ENCODE data around the gene ZFAND5. TPM values are rescaled to one million over a fixed set of nuclear protein-coding genes. Genes with fewer than 3 reads are reported as not detected.

The ZFAND5 gene
- total RNA-seq, 1 donor from 2014 or later: 218 TPM

DNA sequence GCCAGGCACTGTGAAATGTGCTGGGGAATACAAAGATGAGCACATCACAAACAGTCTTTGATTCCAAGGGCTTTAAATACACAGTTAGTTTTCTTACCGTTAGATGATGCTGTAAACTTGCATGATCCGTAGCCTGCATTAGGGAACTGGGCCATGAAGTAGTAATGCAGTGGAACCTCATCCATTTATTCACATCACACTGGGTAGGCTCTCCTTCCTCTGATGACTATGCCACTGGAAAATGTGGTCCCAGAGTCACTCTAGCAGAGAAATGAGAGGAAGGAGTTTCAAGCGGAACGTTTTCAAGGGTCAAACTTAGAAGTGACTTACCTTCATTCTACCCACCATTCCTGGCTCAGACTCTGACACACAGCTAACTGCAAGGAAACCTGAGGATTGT, 26.4 kb downstream of the ZFAND5 start:
- peaks cover 2% of the 10 kb centered on the region for H3K4me1 Mint-ChIP-seq (ENCODE audit: low read depth, unreplicated experiment)
- no peak overlapping the region for H3K27ac Mint-ChIP-seq (ENCODE audit: unreplicated experiment)
- DNase-seq: no peak
- H3K9me3 Mint-ChIP-seq (ENCODE audit: unreplicated experiment): no peaks in the 10 kb centered on the region
- TF ChIP-seq CTCF (IDR thresholded peaks at IDR 0.05; ENCODE audit: partially characterized antibody, unreplicated experiment): no peak
- no peaks in the 10 kb centered on the region for H3K27me3 Mint-ChIP-seq (ENCODE audit: unreplicated experiment)
- H3K36me3 Mint-ChIP-seq (ENCODE audit: unreplicated experiment): no peaks in the 10 kb centered on the region
- H3K4me3 Mint-ChIP-seq (ENCODE audit: unreplicated experiment): no peak overlapping the region

DNA sequence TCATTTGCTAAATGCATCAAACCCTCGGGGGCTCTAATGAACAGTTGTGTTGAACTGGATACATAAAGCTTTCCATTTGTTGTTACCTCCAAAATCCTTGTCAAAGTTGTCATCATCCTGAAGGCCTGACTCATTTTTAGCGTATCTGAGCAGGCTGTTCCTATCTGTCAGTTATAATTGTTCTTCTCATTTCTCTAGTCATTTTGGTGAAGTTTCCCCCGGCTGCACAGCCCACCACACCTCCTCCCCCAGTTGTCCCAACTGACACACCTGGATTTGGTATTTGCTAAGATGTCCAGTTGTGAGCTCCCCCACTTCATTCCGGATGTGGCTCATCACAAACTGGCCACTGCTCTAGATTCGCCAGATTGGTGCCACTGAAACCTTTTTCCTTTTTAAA, 27.7 kb downstream of the ZFAND5 start:
- H3K36me3 Mint-ChIP-seq (ENCODE audit: unreplicated experiment): no peaks in the 10 kb centered on the region
- no peak overlapping the region for H3K4me3 Mint-ChIP-seq (ENCODE audit: unreplicated experiment)
- H3K27me3 Mint-ChIP-seq (ENCODE audit: unreplicated experiment): no peaks in the 10 kb centered on the region
- no peak overlapping the region for H3K27ac Mint-ChIP-seq (ENCODE audit: unreplicated experiment)
- H3K4me1 Mint-ChIP-seq (ENCODE audit: low read depth, unreplicated experiment): peaks cover 5% of the 10 kb centered on the region
- no peak for TF ChIP-seq CTCF (IDR thresholded peaks at IDR 0.05; ENCODE audit: partially characterized antibody, unreplicated experiment)
- H3K9me3 Mint-ChIP-seq (ENCODE audit: unreplicated experiment): no peaks in the 10 kb centered on the region
- DNase-seq: no peak

DNA sequence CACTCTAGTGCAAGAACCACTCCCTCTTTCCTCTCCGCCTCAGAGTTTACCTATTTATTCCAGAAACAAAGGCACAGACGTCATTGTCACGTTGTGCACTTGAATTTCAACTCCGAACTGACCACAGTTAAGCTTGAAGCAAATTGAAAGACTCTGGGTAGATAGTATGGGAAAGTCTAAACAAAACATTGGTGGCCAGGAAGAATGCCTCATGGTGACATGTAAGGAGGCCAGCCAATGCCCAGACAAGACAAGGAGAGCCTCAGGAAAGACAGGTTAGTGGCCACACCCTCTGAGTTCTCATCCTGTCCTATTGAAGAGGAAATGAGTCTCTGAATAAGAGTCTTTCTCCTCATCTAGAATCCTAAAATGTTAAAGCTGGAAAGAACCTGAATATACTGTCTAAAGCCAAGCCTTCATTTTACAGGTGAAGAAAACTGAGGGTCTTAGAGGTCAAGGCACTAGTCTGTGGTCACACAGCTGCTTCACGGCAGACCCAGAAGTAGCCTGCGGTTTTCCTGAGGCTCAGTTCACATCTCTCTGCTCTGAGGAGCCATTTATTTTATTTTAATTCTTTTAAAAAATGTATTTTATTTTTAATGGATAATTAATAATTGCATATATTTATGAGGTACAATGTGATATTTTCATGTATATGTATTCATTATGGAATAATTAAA, 30.2 kb downstream of the ZFAND5 start:
- Mint-ChIP-seq H3K9me3 (ENCODE audit: unreplicated experiment) (no peaks in the 10 kb centered on the region), H3K27ac (ENCODE audit: unreplicated experiment) (no peak overlapping the region), H3K27me3 (ENCODE audit: unreplicated experiment) (no peaks in the 10 kb centered on the region), H3K4me3 (ENCODE audit: unreplicated experiment) (no peak overlapping the region), H3K4me1 (ENCODE audit: low read depth, unreplicated experiment) (peaks cover 5% of the 10 kb centered on the region), H3K36me3 (ENCODE audit: unreplicated experiment) (no peaks in the 10 kb centered on the region)
- no peak for DNase-seq
- TF ChIP-seq CTCF (IDR thresholded peaks at IDR 0.05; ENCODE audit: partially characterized antibody, unreplicated experiment): no peak

GRCh38 chr9:72333709-72334108, 31.3 kb downstream of the ZFAND5 start:
- Mint-ChIP-seq H3K27ac (ENCODE audit: unreplicated experiment) (peak overlapping the region; percentile 2), H3K27me3 (ENCODE audit: unreplicated experiment) (no peaks in the 10 kb centered on the region), H3K36me3 (ENCODE audit: unreplicated experiment) (no peaks in the 10 kb centered on the region), H3K4me3 (ENCODE audit: unreplicated experiment) (no peak overlapping the region), H3K4me1 (ENCODE audit: low read depth, unreplicated experiment) (peaks cover 5% of the 10 kb centered on the region), H3K9me3 (ENCODE audit: unreplicated experiment) (no peaks in the 10 kb centered on the region)
- no peak for TF ChIP-seq CTCF (IDR thresholded peaks at IDR 0.05; ENCODE audit: partially characterized antibody, unreplicated experiment)
- DNase-seq: no peak

GRCh38 chr9:72333197-72333596, 31.8 kb downstream of the ZFAND5 start:
- no peaks in the 10 kb centered on the region for H3K9me3 Mint-ChIP-seq (ENCODE audit: unreplicated experiment)
- H3K4me1 Mint-ChIP-seq (ENCODE audit: low read depth, unreplicated experiment): peaks cover 5% of the 10 kb centered on the region
- DNase-seq: no peak
- TF ChIP-seq CTCF (IDR thresholded peaks at IDR 0.05; ENCODE audit: partially characterized antibody, unreplicated experiment): no peak
- no peak overlapping the region for H3K27ac Mint-ChIP-seq (ENCODE audit: unreplicated experiment)
- H3K27me3 Mint-ChIP-seq (ENCODE audit: unreplicated experiment): no peaks in the 10 kb centered on the region
- H3K4me3 Mint-ChIP-seq (ENCODE audit: unreplicated experiment): no peak overlapping the region
- H3K36me3 Mint-ChIP-seq (ENCODE audit: unreplicated experiment): no peaks in the 10 kb centered on the region
